Breast epithelium (tissue), 4 donors: ENCODE results near the gene RNF138. TPM values are rescaled to one million over a fixed set of nuclear protein-coding genes. Genes with fewer than 3 reads are reported as not detected.

Source experiments
- DNase-seq, 2 donors: peaks; one replicate each; pipeline ENCODE4 v3.0.0-alpha.2; 2019; ENCODE audit warnings: low spot score in 2 of 2
- H3K27ac ChIP-seq, 2 donors: fragments of 200-600 bp; sonication (generic) in 1 of 2; one replicate each; pipeline ENCODE4 v1.5.1; 2016 to 2019; ENCODE audit warnings: mild to moderate bottlenecking in 1 of 2
- H3K27me3 ChIP-seq, 2 donors: fragments of 200-600 bp; sonication (generic) in 1 of 2; one replicate each; pipeline versions ENCODE4 v1.5.1 to v1.6.0; 2017 to 2019; ENCODE audit warnings: control low read depth in 1 of 2, mild to moderate bottlenecking in 1 of 2
- H3K36me3 ChIP-seq: fragments of 200-600 bp; one replicate; pipeline ENCODE4 v1.5.1; 2019
- H3K4me1 ChIP-seq, 2 donors: fragments of 200-600 bp; sonication (generic); one replicate each; pipeline ENCODE4 v1.5.1; 2016 to 2019; ENCODE audit warnings: control low read depth in 1 of 2
- H3K4me3 ChIP-seq, 3 donors: fragments of 200-600 bp; sonication (generic); 1 replicate in 2 of 3; 2 replicates in 1 of 3; pipeline ENCODE4 v1.5.1; 2016 to 2019; ENCODE audit warnings: mild to moderate bottlenecking in 3 of 3, moderate library complexity in 2 of 3
- H3K9me3 ChIP-seq, 2 donors: fragments of 200-600 bp; sonication (generic) in 1 of 2; one replicate each; pipeline ENCODE4 v1.5.1; 2016 to 2019; ENCODE audit warnings: control low read depth in 1 of 2
- POLR2A ChIP-seq: fragments of 450-650 bp; IDR thresholded peaks from one replicate; pipeline ENCODE4 v1.6.1; 2016; ENCODE audit warnings: antibody characterized with exemption, mild to moderate bottlenecking, moderate library complexity
- POLR2AphosphoS5 ChIP-seq, 3 donors: sonication (generic); formaldehyde crosslinking; IDR thresholded peaks; one replicate each; pipeline ENCODE4 v1.6.1; 2017; ENCODE audit warnings: antibody characterized with exemption in 3 of 3
- intact Hi-C: fragments of 100-400 bp; cut with DNase I; formaldehyde crosslinking; loops from one replicate; pipeline ENCODE4 v1.15.1; 2023; ENCODE audit warnings: low total_unique reads
- total RNA-seq, 3 donors: library from RNA; depleted of rRNA; stranded (reverse); fragments of >200 nt; gene quantifications; one replicate each; pipeline ENCODE4 v1.1.0, GENCODE V29; 2016
- TF ChIP-seq, protein P1 (sequence below), 3 donors: fragments of 450-650 bp; IDR thresholded peaks; one replicate each; pipeline ENCODE4 v1.5.1; 2016 to 2017; ENCODE audit warnings: antibody characterized with exemption in 3 of 3, mild to moderate bottlenecking in 3 of 3, moderate library complexity in 3 of 3

Gene RNF138
- total RNA-seq, 3 donors from 2014 or later: 14.1 to 20.8 (median 20.0) TPM

DNA sequence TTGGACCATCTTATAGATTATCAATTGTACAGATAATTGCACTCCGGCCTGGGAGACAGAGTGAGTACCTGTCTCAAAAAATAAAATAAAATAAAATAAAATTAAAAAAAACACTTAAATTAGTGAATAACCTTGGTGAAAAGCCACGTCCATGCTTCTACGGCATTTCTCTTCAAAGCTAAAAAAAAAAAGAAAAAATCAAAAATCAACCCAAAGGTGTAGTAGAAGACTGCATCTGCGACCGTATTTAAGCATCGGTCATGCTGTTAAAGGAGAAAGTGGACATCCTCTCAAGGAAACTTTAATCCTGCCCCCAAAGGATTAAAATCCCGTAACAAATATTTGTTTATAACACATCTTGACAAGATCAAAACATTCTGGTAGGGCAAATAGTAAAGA is 350 bp upstream of the RNF138 start:
- H3K4me1 ChIP-seq: no peaks in the 10 kb centered on the region
- intact Hi-C loops: no loop called here
- no peak for DNase-seq
- H3K27ac ChIP-seq: peak overlapping the region; percentile 98 to 100
- H3K36me3 ChIP-seq: no peaks in the 10 kb centered on the region
- peak overlapping the region; percentile 87 to 92 (median 91) for H3K4me3 ChIP-seq
- H3K27me3 ChIP-seq: no peaks in the 10 kb centered on the region
- TF ChIP-seq POLR2AphosphoS5 (IDR thresholded peaks at IDR 0.05) (no peak), POLR2A (no peak)
- TF ChIP-seq, protein P1, sequence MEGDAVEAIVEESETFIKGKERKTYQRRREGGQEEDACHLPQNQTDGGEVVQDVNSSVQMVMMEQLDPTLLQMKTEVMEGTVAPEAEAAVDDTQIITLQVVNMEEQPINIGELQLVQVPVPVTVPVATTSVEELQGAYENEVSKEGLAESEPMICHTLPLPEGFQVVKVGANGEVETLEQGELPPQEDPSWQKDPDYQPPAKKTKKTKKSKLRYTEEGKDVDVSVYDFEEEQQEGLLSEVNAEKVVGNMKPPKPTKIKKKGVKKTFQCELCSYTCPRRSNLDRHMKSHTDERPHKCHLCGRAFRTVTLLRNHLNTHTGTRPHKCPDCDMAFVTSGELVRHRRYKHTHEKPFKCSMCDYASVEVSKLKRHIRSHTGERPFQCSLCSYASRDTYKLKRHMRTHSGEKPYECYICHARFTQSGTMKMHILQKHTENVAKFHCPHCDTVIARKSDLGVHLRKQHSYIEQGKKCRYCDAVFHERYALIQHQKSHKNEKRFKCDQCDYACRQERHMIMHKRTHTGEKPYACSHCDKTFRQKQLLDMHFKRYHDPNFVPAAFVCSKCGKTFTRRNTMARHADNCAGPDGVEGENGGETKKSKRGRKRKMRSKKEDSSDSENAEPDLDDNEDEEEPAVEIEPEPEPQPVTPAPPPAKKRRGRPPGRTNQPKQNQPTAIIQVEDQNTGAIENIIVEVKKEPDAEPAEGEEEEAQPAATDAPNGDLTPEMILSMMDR (IDR thresholded peaks at IDR 0.05): no peak
- no peaks in the 10 kb centered on the region for H3K9me3 ChIP-seq

DNA sequence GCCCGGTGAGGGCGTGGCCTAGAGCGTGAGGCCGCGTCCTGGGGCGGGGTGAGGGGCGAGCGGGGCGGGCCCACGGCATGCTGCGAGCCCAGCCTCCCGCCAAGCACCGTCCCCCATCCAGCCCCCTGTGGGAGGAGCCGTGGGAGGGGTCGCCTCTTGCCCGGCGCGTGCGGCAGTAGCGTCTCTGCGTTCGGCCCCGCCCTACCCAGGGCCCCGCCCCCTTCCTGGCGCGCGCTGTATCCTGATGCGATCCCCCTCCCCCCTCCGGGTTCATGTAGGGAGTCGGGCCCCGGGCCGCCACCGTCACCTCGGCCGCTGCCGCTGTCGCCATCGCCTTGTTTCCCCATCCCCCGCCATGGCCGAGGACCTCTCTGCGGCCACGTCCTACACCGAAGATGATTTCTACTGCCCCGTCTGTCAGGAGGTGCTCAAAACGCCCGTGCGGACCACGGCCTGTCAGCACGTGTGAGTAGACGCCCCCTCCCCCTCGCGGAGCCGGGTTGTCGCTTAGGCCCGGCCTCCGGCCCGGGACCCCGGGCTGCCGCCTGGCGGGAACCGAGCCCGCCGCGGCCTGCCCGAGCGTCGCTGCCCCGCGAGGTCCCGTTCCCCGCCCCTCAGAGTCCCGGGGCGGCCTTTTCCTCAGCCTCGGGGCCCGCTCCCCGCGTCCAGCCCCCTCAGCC is 888 bp downstream of the RNF138 start:
- Histone ChIP-seq H3K27me3 (no peaks in the 10 kb centered on the region), H3K4me3 (peak overlapping the region; percentile 87 to 92 (median 91)), H3K4me1 (peaks cover 0 to 4% of the 10 kb centered on the region in 2 donors), H3K9me3 (no peaks in the 10 kb centered on the region), H3K27ac (peak overlapping the region; percentile 98 to 100), H3K36me3 (no peaks in the 10 kb centered on the region)
- peak; percentile 97 to 98 for DNase-seq
- intact Hi-C loops: no loop called here
- TF ChIP-seq POLR2A (peak; percentile 23), POLR2AphosphoS5 (IDR thresholded peaks at IDR 0.05) (peak; percentile 47 to 85 (median 80))
- TF ChIP-seq, protein P1 (IDR thresholded peaks at IDR 0.05): no peak

DNA sequence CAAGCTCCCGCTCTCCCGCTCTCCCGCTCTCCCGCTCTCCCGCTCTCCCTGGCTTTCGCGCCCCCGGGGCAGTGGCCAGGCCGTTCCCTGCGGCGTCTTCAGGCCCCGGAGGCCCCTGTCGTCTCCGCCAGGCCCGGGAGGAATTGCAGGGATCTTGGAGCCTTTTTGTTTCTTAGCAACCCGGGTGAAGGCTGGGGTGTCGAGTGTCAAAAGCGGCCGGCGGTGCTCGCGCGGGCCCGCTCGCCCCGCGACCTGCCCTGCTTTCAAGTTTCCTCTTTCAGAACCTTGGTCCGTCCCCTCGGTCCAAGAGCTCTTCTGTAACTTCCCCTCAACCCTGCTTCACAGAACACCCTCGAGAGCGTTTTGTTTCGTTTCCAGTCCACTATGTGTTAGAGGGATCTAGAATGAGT is 1.4 kb downstream of the RNF138 start:
- intact Hi-C loops: no loop called here
- Histone ChIP-seq H3K27ac (peak overlapping the region; percentile 98 to 100), H3K9me3 (no peaks in the 10 kb centered on the region), H3K36me3 (no peaks in the 10 kb centered on the region), H3K4me1 (peaks cover 0 to 4% of the 10 kb centered on the region in 2 donors), H3K27me3 (no peaks in the 10 kb centered on the region), H3K4me3 (peak overlapping the region; percentile 87 to 92 (median 91))
- no peak for TF ChIP-seq POLR2A
- TF ChIP-seq, protein P1 (IDR thresholded peaks at IDR 0.05): no peak
- DNase-seq: peak in 1 of 2 donors; percentile 26

DNA sequence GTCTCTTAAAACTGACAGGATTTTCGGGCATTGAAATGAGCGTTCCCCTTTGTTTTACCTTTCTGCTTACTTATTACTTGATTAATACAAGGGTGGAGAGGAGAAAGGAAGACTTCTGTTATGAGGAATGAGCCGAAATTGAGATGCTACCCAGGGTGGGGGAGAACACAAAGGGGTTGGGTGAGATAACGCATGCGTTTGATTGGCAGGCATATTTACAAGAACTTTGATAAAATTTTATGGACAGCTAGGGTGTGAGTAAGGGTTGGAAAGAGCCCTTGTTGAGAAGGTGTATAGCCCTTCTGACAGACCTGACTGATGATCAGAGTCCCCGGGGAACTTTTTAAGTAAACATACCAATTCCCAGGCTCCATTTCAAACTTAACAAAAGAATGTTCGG is 1.8 kb downstream of the RNF138 start:
- Histone ChIP-seq H3K36me3 (no peaks in the 10 kb centered on the region), H3K4me3 (peak overlapping the region; percentile 87 to 92 (median 91)), H3K4me1 (peaks cover 0 to 4% of the 10 kb centered on the region in 2 donors), H3K9me3 (no peaks in the 10 kb centered on the region), H3K27me3 (no peaks in the 10 kb centered on the region), H3K27ac (peak overlapping the region; percentile 98 to 100)
- intact Hi-C loops: no loop called here
- no peak for DNase-seq
- TF ChIP-seq POLR2A: no peak
- TF ChIP-seq, protein P1 (IDR thresholded peaks at IDR 0.05): no peak
- TF ChIP-seq POLR2AphosphoS5 (IDR thresholded peaks at IDR 0.05): no peak

DNA sequence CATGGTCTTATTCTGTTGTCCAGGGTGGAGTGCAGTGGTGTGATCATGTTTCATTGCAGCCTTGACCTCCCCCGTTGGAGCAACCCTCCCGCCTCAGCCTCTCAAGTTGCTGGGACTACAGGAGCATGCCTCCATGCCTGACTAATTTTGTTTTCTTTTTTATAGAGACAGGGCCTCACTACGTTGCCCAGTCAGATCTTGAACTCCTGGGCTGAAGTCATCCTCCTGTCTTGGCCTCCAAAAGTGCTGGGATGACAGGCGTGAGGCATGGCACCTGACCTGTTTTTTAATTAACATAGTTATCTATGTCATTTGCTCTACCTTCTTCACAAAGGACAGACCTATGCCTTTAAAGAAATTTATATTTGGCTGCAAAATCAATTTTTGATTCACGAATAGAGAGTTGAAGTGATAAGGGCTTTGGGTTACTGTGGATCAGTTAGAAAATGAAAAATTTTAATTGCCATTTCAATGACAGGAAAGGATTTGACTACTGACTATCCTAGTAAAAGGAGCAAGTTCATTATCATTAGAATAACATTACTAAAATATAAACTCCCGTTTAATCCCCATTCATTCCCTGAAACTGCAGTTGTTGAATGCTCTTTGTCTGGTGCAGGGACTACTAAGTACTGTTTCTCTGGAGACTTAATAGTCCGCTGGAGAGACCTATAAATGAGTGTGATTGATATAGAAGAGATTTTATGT is 3.7 kb downstream of the RNF138 start:
- Histone ChIP-seq H3K27ac (no peak overlapping the region), H3K4me1 (peaks cover 0 to 4% of the 10 kb centered on the region in 2 donors), H3K9me3 (no peaks in the 10 kb centered on the region), H3K36me3 (no peaks in the 10 kb centered on the region), H3K4me3 (no peak overlapping the region), H3K27me3 (no peaks in the 10 kb centered on the region)
- TF ChIP-seq POLR2AphosphoS5 (IDR thresholded peaks at IDR 0.05) (no peak), POLR2A (no peak)
- TF ChIP-seq, protein P1 (IDR thresholded peaks at IDR 0.05): no peak
- intact Hi-C loops: no loop called here
- no peak for DNase-seq
